Measurements from ENCODE around the gene PCBP4.

GRCh38 chr3:51982352-51982837 lies 15.1 kb upstream of the PCBP4 start:
- TF ChIP-seq CTCF (IDR thresholded peaks at IDR 0.05) (peak in 5 of 6 experiments; percentile 39 to 55 (median 49)), POLR2A (IDR thresholded peaks at IDR 0.05) (no peak)

Measured in adrenal gland (tissue), 5 donors.